Measurements from ENCODE around the gene EBF4. TPM values are rescaled to one million over a fixed set of nuclear protein-coding genes. Genes with fewer than 3 reads are reported as not detected.

EBF4 gene
- total and polyA plus RNA-seq, 2 of the 8 experiments (the other 6 are each of a cell fraction or from before 2014, with no cell fraction given) = 1.2 to 2.9 TPM

DNA sequence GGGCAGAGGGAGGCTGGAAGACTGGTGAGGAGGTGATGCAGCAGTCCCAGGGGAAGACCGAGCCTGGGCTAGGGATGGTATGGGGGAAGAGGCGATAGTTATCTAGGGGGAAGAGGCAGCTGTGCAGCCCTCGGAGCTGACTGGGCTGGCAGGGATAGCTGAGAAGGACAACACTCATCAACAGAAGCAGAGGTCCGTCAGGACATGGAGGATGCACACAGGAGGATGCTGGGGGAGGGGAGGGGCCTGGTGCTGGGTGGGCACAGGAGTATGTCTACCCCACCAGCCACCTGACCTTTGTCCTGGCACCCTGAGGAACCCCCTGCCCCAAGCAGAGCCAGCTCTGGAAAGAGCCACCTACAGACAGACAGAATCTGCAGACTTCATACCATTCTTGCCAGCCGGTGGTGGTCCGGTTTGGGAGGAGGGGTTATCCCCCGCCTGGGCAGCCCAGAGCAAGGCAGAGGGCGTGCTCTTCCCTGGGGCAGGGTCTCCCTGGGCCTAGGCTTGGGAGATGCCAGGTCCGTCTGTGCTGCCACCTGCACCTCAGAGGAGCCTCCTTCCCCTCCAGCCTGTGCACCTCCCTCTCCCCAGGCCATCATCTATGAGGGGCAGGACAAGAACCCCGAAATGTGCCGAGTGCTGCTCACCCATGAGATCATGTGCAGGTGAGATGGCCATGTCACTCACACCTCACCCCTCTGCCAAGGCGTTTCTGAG is 14.9 kb downstream of the EBF4 start:
- no peak overlapping the region for H3K9ac ChIP-seq (replicated peaks in 1 of 4; ENCODE audit: extremely low read depth in 1 of 4, low read depth in 3 of 4, low read length in 3 of 4)
- ChIA-PET POLR2A (ENCODE audit: partially characterized antibody) (interaction anchor here (1.6 to 2.2 kb wide), 2 partner anchors 31 to 42 kb away, joined by 4 to 6 read pairs; no protein-coding TSS in a partner anchor), CTCF (ENCODE audit: partially characterized antibody) (interaction anchor here (0.9 to 17.4 kb wide), 13 partner anchors 7 to 294 kb away, joined by 3 to 286 read pairs (median 4); no protein-coding TSS in a partner anchor)
- no peak overlapping the region for H3K14ac ChIP-seq (ENCODE audit: insufficient read length)
- no peak for DNase-seq (ENCODE audit: low read depth in 1 of 2, low spot score in 2 of 2)
- 87% methylated on average over 9 of the region's 12 CpGs; no CpG with 5 or more reads in 1 of the 2 experiments for WGBS, 2 experiments (ENCODE audit: extremely low coverage in 1 of 2, insufficient coverage in 1 of 2, insufficient read length in 1 of 2, insufficient replicate concordance in 2 of 2, low coverage in 1 of 2, low lambda C conversion rate in 2 of 2, missing lambda C conversion rate in 1 of 2)
- H3K4me3 ChIP-seq (ENCODE audit: extremely low read depth in 1 of 4, insufficient read depth in 2 of 4, low read depth in 3 of 4, low read length in 4 of 4) = no peak overlapping the region
- no peaks in the 10 kb centered on the region for H3K79me2 ChIP-seq (ENCODE audit: control insufficient read depth in 1 of 2, insufficient read depth in 2 of 2, low read length in 2 of 2)
- no peak overlapping the region for H2AFZ ChIP-seq (ENCODE audit: low read length)
- TF ChIP-seq POLR2AphosphoS5 (IDR thresholded peaks at IDR 0.05; ENCODE audit: low read depth, low read length) = no peak
- no peak for TF ChIP-seq BACH1 (IDR thresholded peaks at IDR 0.05; ENCODE audit: low read length)
- TF ChIP-seq BCL11A (IDR thresholded peaks at IDR 0.05; ENCODE audit: low read depth in 2 of 2, low read length in 2 of 2) = no peak
- TF ChIP-seq SRF (IDR thresholded peaks at IDR 0.05; ENCODE audit: low read depth, low read length) = no peak
- no peak for TF ChIP-seq ASH2L (IDR thresholded peaks at IDR 0.05; ENCODE audit: low read length)
- no peak for TF ChIP-seq SIRT6 (IDR thresholded peaks at IDR 0.05; ENCODE audit: low read length)
- TF ChIP-seq SP4 (IDR thresholded peaks at IDR 0.05; ENCODE audit: low read length) = no peak
- no peak overlapping the region for H4K5ac ChIP-seq (ENCODE audit: insufficient read length, low read depth, low read length)
- H3K9me3 ChIP-seq (ENCODE audit: insufficient read depth in 2 of 2, low read depth in 1 of 2, low read length in 1 of 2) = no peaks in the 10 kb centered on the region
- H3K56ac ChIP-seq (replicated peaks; ENCODE audit: insufficient read length, low read depth, low read length) = no peak overlapping the region
- H3K27ac ChIP-seq (ENCODE audit: low read depth, low read length) = no peak overlapping the region
- no peak overlapping the region for H2BK120ac ChIP-seq (replicated peaks; ENCODE audit: low read depth, low read length)
- 0 out of 2 replicates have a peak overlapping the region, but pooled peaks have one; percentile 24 for H3K18ac ChIP-seq (ENCODE audit: extremely low read depth, low read length)
- peak overlapping the region; percentile 86; the same call in 1 of the 2 replicates for H2AK5ac ChIP-seq (ENCODE audit: low read depth, low read length)
- H2BK20ac ChIP-seq (ENCODE audit: low read length) = peak overlapping the region; percentile 89
- H3K4me2 ChIP-seq (ENCODE audit: insufficient read depth in 1 of 2, low read depth in 2 of 2, low read length in 2 of 2) = no peak overlapping the region
- no peak overlapping the region for H4K8ac ChIP-seq (ENCODE audit: extremely low read depth, insufficient read depth, low read length)
- no peaks in the 10 kb centered on the region; the same call in 1 of the 2 replicates for H3K23me2 ChIP-seq (ENCODE audit: low read depth, low read length)
- H3K4ac ChIP-seq (replicated peaks; ENCODE audit: insufficient read length, low read depth, low read length) = no peak overlapping the region
- peak overlapping the region; percentile 62; the same call in 1 of the 2 replicates for H2BK5ac ChIP-seq (ENCODE audit: low read depth, low read length)
- peak overlapping the region; percentile 93; the same call in 1 of the 2 replicates for H2BK12ac ChIP-seq (ENCODE audit: low read depth, low read length)
- H4K91ac ChIP-seq (replicated peaks; ENCODE audit: insufficient read length, low read length) = peak overlapping the region; percentile 56
- H3K36me3 ChIP-seq (ENCODE audit: control insufficient read depth in 2 of 4, insufficient read depth in 4 of 4, low read length in 3 of 4) = no peaks in the 10 kb centered on the region
- H3K79me1 ChIP-seq (ENCODE audit: low read depth, low read length) = no peaks in the 10 kb centered on the region; the same call in 1 of the 2 replicates
- H3K4me1 ChIP-seq (replicated peaks in 1 of 4; ENCODE audit: control insufficient read depth in 3 of 4, insufficient read depth in 4 of 4, low read length in 3 of 4) = peaks cover 0 to 46% (median 24%) of the 10 kb centered on the region in 4 experiments; a peak in 6 of 7 replicates
- no peak overlapping the region for H3K23ac ChIP-seq (ENCODE audit: insufficient read length)
- H2BK15ac ChIP-seq (ENCODE audit: low read length) = peak overlapping the region; percentile 72; the same call in 1 of the 2 replicates
- H4K20me1 ChIP-seq (replicated peaks in 1 of 2; ENCODE audit: control insufficient read depth in 1 of 2, insufficient read depth in 2 of 2, low read length in 2 of 2) = no peaks in the 10 kb centered on the region
- no peak for FAIRE-seq
- peaks cover 0 to 24% (median 15%) of the 10 kb centered on the region in 4 experiments; a peak in 5 of 7 replicates for H3K27me3 ChIP-seq (replicated peaks in 1 of 4; ENCODE audit: control insufficient read depth in 3 of 4, extremely low read depth in 1 of 4, insufficient read depth in 3 of 4, low read length in 3 of 4)

Data from H1 (cell line).